Spleen (tissue), 11 donors: ENCODE data around the gene ABHD12. TPM values are rescaled to one million over a fixed set of nuclear protein-coding genes. Genes with fewer than 3 reads are reported as not detected.
A peak's percentile ranks its signal among the peaks of the same experiment; 100 is the strongest.
"Not testable (repeated sequence)": the region's sequence is repeated elsewhere in the genome, so short reads cannot be mapped to it uniquely, and the experiment has no call there.

Experiments
- DNase-seq: peaks from one replicate; pipeline ENCODE4 v3.0.0-alpha.2; 2020
- H3K27ac ChIP-seq, 8 donors: fragments of 200-600 bp; sonication (generic) in 7 of 8; 1 replicate in 4 of 8; 2 replicates in 4 of 8; pipeline versions ENCODE4 v1.5.0 to v1.8.0; 2016 to 2021; ENCODE audit warnings: inconsistent platforms in 4 of 8, mild to moderate bottlenecking in 4 of 8, moderate library complexity in 1 of 8
- H3K27me3 ChIP-seq, 7 donors: fragments of 200-600 bp; sonication (generic) in 6 of 7; replicated peaks in 1 of 7; 1 replicate in 4 of 7; 2 replicates in 3 of 7; pipeline versions ENCODE4 v1.5.0 to v1.8.0; 2016 to 2021; ENCODE audit warnings: inconsistent platforms in 3 of 7, mild to moderate bottlenecking in 1 of 7
- H3K36me3 ChIP-seq, 6 donors: fragments of 200-600 bp; sonication (generic) in 5 of 6; 1 replicate in 4 of 6; 2 replicates in 2 of 6; pipeline versions ENCODE4 v1.5.0 to v1.8.0; 2016 to 2021; ENCODE audit warnings: inconsistent platforms in 2 of 6
- H3K4me1 ChIP-seq, 6 donors: fragments of 200-600 bp; sonication (generic) in 5 of 6; 1 replicate in 3 of 6; 2 replicates in 3 of 6; pipeline versions ENCODE4 v1.5.0 to v1.8.0; 2016 to 2021; ENCODE audit warnings: inconsistent platforms in 3 of 6
- H3K4me3 ChIP-seq, 8 donors: fragments of 200-600 bp; sonication (generic) in 7 of 8; 1 replicate in 4 of 8; 2 replicates in 4 of 8; pipeline versions ENCODE4 v1.5.0 to v1.8.0; 2016 to 2021; ENCODE audit warnings: inconsistent platforms in 4 of 8, mild to moderate bottlenecking in 4 of 8, moderate library complexity in 2 of 8
- H3K9me3 ChIP-seq, 8 donors: fragments of 200-600 bp; sonication (generic) in 7 of 8; 1 replicate in 4 of 8; 2 replicates in 4 of 8; pipeline versions ENCODE4 v1.5.0 to v1.8.0; 2016 to 2021; ENCODE audit warnings: inconsistent platforms in 4 of 8
- CTCF ChIP-seq, 11 experiments: fragments of 200-600 bp in 7 of 11; fragments of 450-650 bp in 4 of 11; sonication (generic) in 4 of 11; IDR thresholded peaks in 8 of 11; conservative IDR thresholded peaks in 3 of 11; 1 replicate in 7 of 11; 2 replicates in 4 of 11; pipeline versions ENCODE4 v1.4.0 to v1.8.0; 2016 to 2021; ENCODE audit warnings: antibody characterized with exemption in 11 of 11, inconsistent platforms in 4 of 11, mild to moderate bottlenecking in 1 of 11
- POLR2A ChIP-seq, 3 donors: fragments of 450-650 bp; IDR thresholded peaks; one replicate each; pipeline ENCODE4 v1.5.1; 2017; ENCODE audit warnings: antibody characterized with exemption in 3 of 3, mild to moderate bottlenecking in 1 of 3
- POLR2AphosphoS5 ChIP-seq, 3 donors: sonication (generic); formaldehyde crosslinking; IDR thresholded peaks; one replicate each; pipeline ENCODE4 v1.5.1; 2017; ENCODE audit warnings: antibody characterized with exemption in 3 of 3
- WGBS, 5 donors: extraction: QIAGEN DNeasy Blood & Tissue Kit in 3 of 5; methylation state at CpG; one replicate each; pipeline versions ENCODE4 v1.1.5 to v1.1.7; 2013 to 2018; 5-methylcytosine and 5-hydroxymethylcytosine counted together
- intact Hi-C: fragments of 100-400 bp; cut with DNase I; formaldehyde crosslinking; loops from one replicate; pipeline ENCODE4 v1.15.0; 2023; ENCODE audit warnings: low total_unique reads
- polyA plus RNA-seq, 3 donors: library from polyadenylated mRNA; stranded (reverse); fragments of 200-250 nt; gene quantifications; one replicate each; pipeline ENCODE4 v1.2.1, GENCODE V29; 2013
- total RNA-seq, 7 donors: library from RNA; depleted of rRNA in 3 of 7; stranded (reverse); fragments of >200 nt in 3 of 7; fragmentation: NEBNext Ultra II Directional in 4 of 7; extraction: Animal tissue kit (Norgen Biotek cat#: 25700) in 4 of 7; gene quantifications; one replicate each; pipeline versions ENCODE4 v1.1.0 to v1.2.1, GENCODE V29; 2016 to 2021
- donor health status: healthy with polysubstance abuse.
- donor health status: DM: no; HTN: no; CAD: no; lungs with moderate emphysema.
- donor health status: DM: no; HTN: no; CAD: no.
- donor health status: Bipolar disorder and iron deficiency.
- donor health status: healthy.
- donor health status: DM: no; HTN: no; CAD: no.
- donor health status: DM: yes; HTN: yes; CAD: no.

The ABHD12 gene
- total and polyA plus RNA-seq, 10 donors, result 16.1 to 36.9 (median 25.3) TPM

DNA sequence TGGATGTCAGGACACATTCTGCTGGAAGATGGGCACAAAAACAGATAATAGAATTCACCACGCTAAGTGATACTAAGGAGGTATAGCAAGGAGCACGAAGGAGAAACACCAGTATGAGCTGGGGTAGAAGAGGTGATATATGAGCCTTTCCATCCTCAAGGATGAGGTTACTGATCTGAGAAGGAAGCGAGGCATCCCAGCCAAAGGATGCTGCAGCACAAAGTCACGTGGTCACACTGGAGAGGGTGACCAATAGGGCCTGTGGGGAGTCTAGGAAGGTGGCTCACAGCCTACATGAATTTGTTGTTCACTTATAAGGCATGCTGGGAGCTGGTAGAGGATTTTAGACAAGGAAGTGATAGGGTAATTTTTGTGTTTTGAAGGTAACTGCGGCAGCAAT, 18.3 kb upstream of the ABHD12 start:
- intact Hi-C loops, result no loop called here
- peaks cover 7 to 25% (median 18%) of the 10 kb centered on the region in 6 donors for H3K4me1 ChIP-seq
- 87 to 97% (median 93%) methylated on average over 5 of the region's 5 CpGs for WGBS, 5 donors
- no peak for TF ChIP-seq CTCF (IDR thresholded peaks at IDR 0.05 in 8 of 11, conservative IDR thresholded peaks at IDR 0.05 in 3 of 11)
- TF ChIP-seq POLR2AphosphoS5 (IDR thresholded peaks at IDR 0.05), result no peak
- no peak for TF ChIP-seq POLR2A (IDR thresholded peaks at IDR 0.05)
- DNase-seq, result no peak
- peak overlapping the region in 1 of 8 donors; percentile 91 for H3K4me3 ChIP-seq
- H3K27ac ChIP-seq, result no peak overlapping the region
- no peaks in the 10 kb centered on the region for H3K36me3 ChIP-seq
- peaks cover 0 to 10% (median 7%) of the 10 kb centered on the region in 8 donors for H3K9me3 ChIP-seq
- no peaks in the 10 kb centered on the region for H3K27me3 ChIP-seq

GRCh38 chr20:25408170-25408547, 17.5 kb upstream of the ABHD12 start:
- Histone ChIP-seq H3K27me3 (no peaks in the 10 kb centered on the region), H3K36me3 (no peaks in the 10 kb centered on the region), H3K27ac (peak overlapping the region in 3 of 8 donors; percentile 54 to 76 (median 64)), H3K9me3 (peaks cover 0 to 17% (median 14%) of the 10 kb centered on the region in 8 donors), H3K4me3 (peak overlapping the region; percentile 48 to 91 (median 74)), H3K4me1 (peaks cover 7 to 25% (median 18%) of the 10 kb centered on the region in 6 donors)
- DNase-seq, result no peak
- 3 to 6% (median 4%) methylated on average over 4 of the region's 4 CpGs for WGBS, 5 donors
- TF ChIP-seq POLR2A (IDR thresholded peaks at IDR 0.05) (no peak), CTCF (IDR thresholded peaks at IDR 0.05 in 8 of 11, conservative IDR thresholded peaks at IDR 0.05 in 3 of 11) (no peak), POLR2AphosphoS5 (IDR thresholded peaks at IDR 0.05) (no peak)
- intact Hi-C loops, result no loop called here

- H3K27me3 ChIP-seq, result no peaks in the 10 kb centered on the region
- TF ChIP-seq POLR2AphosphoS5 (IDR thresholded peaks at IDR 0.05) (peak; percentile 71 to 86 (median 84)), POLR2A (IDR thresholded peaks at IDR 0.05) (no peak)
- WGBS, 5 donors, result 0 to 2% (median 1%) methylated on average over 31 to 56 of the region's 56 CpGs
- intact Hi-C loops, result no loop called here
- H3K4me3 ChIP-seq, result peak within 1 kb of the TSS; percentile 48 to 91 (median 74)
- H3K27ac ChIP-seq, result peak within 1 kb of the TSS in 4 of 8 donors; percentile 54 to 76 (median 59)
- H3K4me1 ChIP-seq, result peaks cover 7 to 25% (median 18%) of the 10 kb centered on the region in 6 donors
- peaks cover 0 to 23% (median 21%) of the 10 kb centered on the region in 8 donors for H3K9me3 ChIP-seq
- H3K36me3 ChIP-seq, result no peaks in the 10 kb centered on the region
- DNase-seq, result peak; percentile 92
These were observed 16.9 kb upstream of the ABHD12 start, which contains the start of gene GINS1 for GRCh38 chr20:25407311-25408169. TSS of gene GINS1 (plus strand) at chr20:25407673. CDS start at chr20:25407821, 148 bp downstream.

DNA sequence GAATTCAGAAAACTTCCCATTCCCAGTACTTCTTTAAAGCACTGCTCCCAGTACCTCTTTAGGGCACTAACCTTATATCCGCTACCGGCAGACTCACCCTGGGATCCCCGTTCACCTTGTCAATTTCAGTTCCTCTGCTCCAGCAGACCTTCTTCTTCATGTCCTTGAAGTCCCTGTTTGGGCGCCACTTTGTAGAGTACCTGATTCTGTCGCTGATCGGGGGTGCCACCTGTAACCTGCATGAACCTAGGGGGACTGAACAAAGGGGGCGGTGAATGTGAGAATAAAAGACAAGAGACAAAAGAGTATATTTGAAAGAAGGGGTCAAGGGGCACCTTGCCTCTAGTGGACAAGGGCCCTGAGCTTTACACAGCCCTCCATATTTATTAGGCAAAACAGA, 11.9 kb upstream of the ABHD12 start:
- DNase-seq, result no peak
- Histone ChIP-seq H3K9me3 (peaks cover 0 to 38% (median 33%) of the 10 kb centered on the region in 8 donors), H3K27ac (no peak overlapping the region), H3K36me3 (no peaks in the 10 kb centered on the region), H3K4me1 (peaks cover 0 to 14% (median 5%) of the 10 kb centered on the region in 6 donors), H3K4me3 (no peak overlapping the region), H3K27me3 (peaks cover 0 to 6% (median 0%) of the 10 kb centered on the region in 7 donors)
- no peak for TF ChIP-seq POLR2AphosphoS5 (IDR thresholded peaks at IDR 0.05)
- no peak for TF ChIP-seq POLR2A (IDR thresholded peaks at IDR 0.05)
- TF ChIP-seq CTCF (IDR thresholded peaks at IDR 0.05 in 8 of 11, conservative IDR thresholded peaks at IDR 0.05 in 3 of 11), result no peak
- 95 to 97% (median 95%) methylated on average over 7 of the region's 7 CpGs for WGBS, 5 donors
- intact Hi-C loops, result no loop called here

GRCh38 chr20:25400291-25400732, 9.7 kb upstream of the ABHD12 start:
- H3K27me3 ChIP-seq, H3K27ac ChIP-seq, H3K4me3 ChIP-seq, H3K4me1 ChIP-seq, DNase-seq, intact Hi-C loops, H3K36me3 ChIP-seq: not testable (repeated sequence)
- WGBS, 5 donors, result 65 to 81% (median 73%) methylated on average over 11 of the region's 11 CpGs
- peaks cover 0 to 38% (median 33%) of the 10 kb centered on the region in 8 donors for H3K9me3 ChIP-seq
